Neural progenitor cell (in vitro differentiated cells): Measurements from ENCODE around the gene UBE3A.

Experiments used
- EZH2phosphoT487 ChIP-seq: fragments of 200-600 bp; sonication (generic); IDR thresholded peaks from 2 replicates; pipeline ENCODE4 v1.6.1; 2017; ENCODE audit warnings: antibody characterized with exemption
- TF ChIP-seq, protein P1 (sequence below): fragments of 200-600 bp; sonication (generic); IDR thresholded peaks from 2 replicates; pipeline ENCODE4 v1.5.1; 2017; ENCODE audit warnings: antibody characterized with exemption, mild to moderate bottlenecking

DNA sequence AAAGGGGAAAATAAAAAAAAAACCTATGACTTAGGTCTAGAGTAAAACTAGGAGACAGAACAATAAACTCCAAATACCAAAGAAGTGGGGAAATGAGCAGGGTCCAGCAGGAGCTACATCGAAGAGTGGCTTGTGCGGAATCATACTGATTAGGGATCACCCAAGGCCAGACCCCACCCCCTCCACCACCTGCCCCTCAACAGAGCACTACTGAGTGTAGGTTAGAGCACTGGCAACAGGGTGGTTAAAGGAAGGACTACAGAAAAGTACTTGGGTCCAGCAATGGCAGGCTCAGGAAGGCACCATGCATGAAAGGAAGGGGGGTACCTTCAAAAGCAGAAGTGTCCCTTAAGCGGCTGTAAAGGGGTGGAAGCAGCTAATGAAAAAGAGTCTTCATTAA is 96.2 kb downstream of the UBE3A start:
- TF ChIP-seq, protein P1, sequence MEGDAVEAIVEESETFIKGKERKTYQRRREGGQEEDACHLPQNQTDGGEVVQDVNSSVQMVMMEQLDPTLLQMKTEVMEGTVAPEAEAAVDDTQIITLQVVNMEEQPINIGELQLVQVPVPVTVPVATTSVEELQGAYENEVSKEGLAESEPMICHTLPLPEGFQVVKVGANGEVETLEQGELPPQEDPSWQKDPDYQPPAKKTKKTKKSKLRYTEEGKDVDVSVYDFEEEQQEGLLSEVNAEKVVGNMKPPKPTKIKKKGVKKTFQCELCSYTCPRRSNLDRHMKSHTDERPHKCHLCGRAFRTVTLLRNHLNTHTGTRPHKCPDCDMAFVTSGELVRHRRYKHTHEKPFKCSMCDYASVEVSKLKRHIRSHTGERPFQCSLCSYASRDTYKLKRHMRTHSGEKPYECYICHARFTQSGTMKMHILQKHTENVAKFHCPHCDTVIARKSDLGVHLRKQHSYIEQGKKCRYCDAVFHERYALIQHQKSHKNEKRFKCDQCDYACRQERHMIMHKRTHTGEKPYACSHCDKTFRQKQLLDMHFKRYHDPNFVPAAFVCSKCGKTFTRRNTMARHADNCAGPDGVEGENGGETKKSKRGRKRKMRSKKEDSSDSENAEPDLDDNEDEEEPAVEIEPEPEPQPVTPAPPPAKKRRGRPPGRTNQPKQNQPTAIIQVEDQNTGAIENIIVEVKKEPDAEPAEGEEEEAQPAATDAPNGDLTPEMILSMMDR = no peak
- no peak for TF ChIP-seq EZH2phosphoT487
